IMR-90 (cell line): ENCODE measurements around the gene MOCOS. TPM values are rescaled to one million over a fixed set of nuclear protein-coding genes. Genes with fewer than 3 reads are reported as not detected.

Experiments
- ATAC-seq: fragments of 200-7000 bp; cut with Tn5 transposase; 2 replicates; pipeline ENCODE4 v1.9.1; 2020; ENCODE audit warnings: low read depth, mild to moderate bottlenecking, moderate library complexity
- BruUV-seq: library from RNA; stranded (reverse); fragments of 400-500 nt; replicated peaks from 2 replicates; lab custom pipeline; 2021; lab: Mats Ljungman, UMichigan
- CTCF ChIA-PET: fragments of 300-600 bp; formaldehyde crosslinking; extraction: SDS; loops from one replicate; lab custom pipeline; 2021; ENCODE audit warnings: antibody characterized with exemption; lab: Yijun Ruan, JAX
- POLR2A ChIA-PET: fragments of 300-600 bp; sonication (Branson Sonifier 250); formaldehyde crosslinking; loops from one replicate; lab custom pipeline; 2022; ENCODE audit warnings: antibody characterized with exemption; ENCODE audit not compliant: unreplicated experiment; lab: Charles Lee
- DNase-seq: peaks from one replicate; pipeline ENCODE4 v3.0.0; 2013
- H2AFZ ChIP-seq: replicated peaks from 2 replicates; pipeline ENCODE3; 2013; ENCODE audit warnings: low read length, mild to moderate bottlenecking; ENCODE audit not compliant: poor library complexity
- H2AK5ac ChIP-seq: 2 replicates; pipeline ENCODE4 v1.6.1; 2013; ENCODE audit warnings: low read depth, low read length, inconsistent platforms
- H2AK9ac ChIP-seq: replicated peaks from 2 replicates; pipeline ENCODE3; 2013; ENCODE audit warnings: mild to moderate bottlenecking, low read depth, low read length, moderate library complexity; ENCODE audit not compliant: poor library complexity
- H2BK120ac ChIP-seq: 2 replicates; pipeline ENCODE4 v1.6.1; 2013; ENCODE audit warnings: low read depth, low read length, inconsistent platforms
- H2BK15ac ChIP-seq: 3 replicates; pipeline ENCODE4 v1.6.1; 2013; ENCODE audit warnings: low read depth, low read length, inconsistent platforms
- H2BK20ac ChIP-seq: 2 replicates; pipeline ENCODE4 v1.6.1; 2013; ENCODE audit warnings: low read depth, mild to moderate bottlenecking, inconsistent platforms, low read length, moderate library complexity
- H2BK5ac ChIP-seq: 2 replicates; pipeline ENCODE4 v1.6.1; 2013; ENCODE audit warnings: mild to moderate bottlenecking, low read depth, low read length, inconsistent platforms; ENCODE audit not compliant: poor library complexity, severe bottlenecking
- H3K14ac ChIP-seq: replicated peaks from 2 replicates; pipeline ENCODE4 v1.6.1; 2013; ENCODE audit warnings: low read depth, low read length, inconsistent platforms
- H3K18ac ChIP-seq: 2 replicates; pipeline ENCODE4 v1.6.1; 2013; ENCODE audit warnings: low read depth, low read length, control low read depth
- H3K23ac ChIP-seq: 2 replicates; pipeline ENCODE4 v1.6.1; 2013; ENCODE audit warnings: low read depth, low read length, inconsistent platforms
- H3K27ac ChIP-seq: 2 replicates; pipeline ENCODE4 v1.5.1; 2013; ENCODE audit warnings: mild to moderate bottlenecking, control low read depth, low read length; ENCODE audit not compliant: insufficient read depth
- H3K27me3 ChIP-seq: 2 replicates; pipeline ENCODE4 v1.6.1; 2013; ENCODE audit warnings: low read length; ENCODE audit not compliant: control insufficient read depth, insufficient read depth
- H3K36me3 ChIP-seq: 2 replicates; pipeline ENCODE4 v1.6.1; 2013; ENCODE audit warnings: low read length, mixed read lengths; ENCODE audit not compliant: control insufficient read depth, insufficient read depth
- H3K4ac ChIP-seq: 2 replicates; pipeline ENCODE4 v1.6.1; 2013; ENCODE audit warnings: low read depth, low read length, inconsistent platforms
- H3K4me1 ChIP-seq: 2 replicates; pipeline ENCODE4 v1.6.1; 2013; ENCODE audit warnings: low read length, mixed read lengths; ENCODE audit not compliant: control insufficient read depth, insufficient read depth
- H3K4me2 ChIP-seq: 2 replicates; pipeline ENCODE4 v1.6.1; 2013; ENCODE audit warnings: low read depth, mild to moderate bottlenecking, control low read depth, low read length, moderate library complexity
- H3K4me3 ChIP-seq: 2 replicates; pipeline ENCODE4 v1.5.1; 2013; ENCODE audit warnings: low read depth, mild to moderate bottlenecking, control low read depth, low read length, moderate library complexity; ENCODE audit not compliant: insufficient read depth
- H3K56ac ChIP-seq: 2 replicates; pipeline ENCODE4 v1.6.1; 2013; ENCODE audit warnings: low read length, inconsistent platforms; ENCODE audit not compliant: insufficient read depth; ENCODE audit errors: extremely low read depth
- H3K79me1 ChIP-seq, 2 experiments: 2 replicates each; pipeline ENCODE4 v1.6.1; 2013; ENCODE audit warnings: low read length in 2 of 2, inconsistent platforms in 1 of 2, low read depth in 1 of 2
- H3K9ac ChIP-seq: 2 replicates; pipeline ENCODE4 v1.6.1; 2013; ENCODE audit warnings: low read depth, low read length, control low read depth
- H3K9me1 ChIP-seq: 2 replicates; pipeline ENCODE4 v1.6.1; 2013; ENCODE audit warnings: low read length, inconsistent platforms; ENCODE audit not compliant: insufficient read depth
- H3K9me3 ChIP-seq: 2 replicates; pipeline ENCODE4 v1.6.1; 2013; ENCODE audit warnings: low read length; ENCODE audit not compliant: control insufficient read depth, insufficient read depth
- H4K20me1 ChIP-seq: 2 replicates; pipeline ENCODE4 v1.6.1; 2013; ENCODE audit warnings: low read length, inconsistent platforms; ENCODE audit not compliant: insufficient read depth
- H4K5ac ChIP-seq: 2 replicates; pipeline ENCODE4 v1.6.1; 2013; ENCODE audit warnings: mild to moderate bottlenecking, low read depth, low read length, control low read depth
- H4K8ac ChIP-seq, 2 experiments: 2 replicates each; pipeline ENCODE4 v1.6.1; 2013; ENCODE audit warnings: low read depth in 2 of 2, low read length in 2 of 2, control low read depth in 1 of 2, inconsistent platforms in 1 of 2
- H4K91ac ChIP-seq: 2 replicates; pipeline ENCODE4 v1.6.1; 2013; ENCODE audit warnings: low read depth, low read length, inconsistent platforms; ENCODE audit not compliant: insufficient read depth
- BHLHE40 ChIP-seq: fragments of 150-350 bp; IDR thresholded peaks from 2 replicates; pipeline ENCODE4 v1.6.1; 2016; ENCODE audit warnings: mild to moderate bottlenecking, low read depth, low read length
- CHD1 ChIP-seq: IDR thresholded peaks from 2 replicates; pipeline ENCODE4 v1.6.1; 2012; ENCODE audit warnings: low read depth, low read length, improper control_type of control experiment
- MAZ ChIP-seq: IDR thresholded peaks from 2 replicates; pipeline ENCODE4 v1.6.1; 2012; ENCODE audit warnings: low read depth, mild to moderate bottlenecking, low read length, improper control_type of control experiment, moderate library complexity, borderline replicate concordance
- NFE2L2 ChIP-seq: fragments of 150-350 bp; IDR thresholded peaks from 2 replicates; pipeline ENCODE4 v1.6.1; 2016; ENCODE audit warnings: low read depth, mild to moderate bottlenecking, low read length
- RAD21 ChIP-seq: IDR thresholded peaks from 2 replicates; pipeline ENCODE4 v1.6.1; 2012; ENCODE audit warnings: low read length, improper control_type of control experiment
- RFX5 ChIP-seq: IDR thresholded peaks from 2 replicates; pipeline ENCODE4 v1.8.0; 2012; ENCODE audit warnings: low read depth, mild to moderate bottlenecking, low read length, moderate library complexity
- SMC3 ChIP-seq: fragments of 150-350 bp; IDR thresholded peaks from 2 replicates; pipeline ENCODE4 v1.6.1; 2016; ENCODE audit warnings: low read depth, mild to moderate bottlenecking, antibody characterized with exemption, low read length, moderate library complexity
- WGBS, 2 experiments: methylation state at CpG; one replicate each; pipeline versions ENCODE4 v1.1.5 to v1.1.7; 2013; ENCODE audit warnings: missing lambda C conversion rate in 2 of 2; ENCODE audit not compliant: insufficient read length in 1 of 2; ENCODE audit errors: extremely low coverage in 2 of 2; 5-methylcytosine and 5-hydroxymethylcytosine counted together
- dilution Hi-C: fragments of 300-500 bp; cut with HindIII; formaldehyde crosslinking; loops from one replicate; pipeline ENCODE4 v1.14.3; 2018; ENCODE audit warnings: low sequenced_read_pairs; ENCODE audit not compliant: unreplicated experiment
- in situ Hi-C: fragments of 300-500 bp; cut with MboI; formaldehyde crosslinking; loops from 3 replicates; pipeline ENCODE4 v1.14.3; 2019; ENCODE audit warnings: low sequenced_read_pairs, inconsistent platforms, mixed read lengths
- intact Hi-C: fragments of 100-400 bp; cut with micrococcal nuclease; formaldehyde crosslinking; loops from 2 replicates; pipeline ENCODE4 v1.10.0; 2022
- polyA plus RNA-seq, 3 experiments: library from polyadenylated mRNA; depleted of rRNA; stranded (reverse); fragments of >200 nt; gene quantifications; 2 replicates each; pipeline ENCODE4 v1.2.3, GENCODE V29; 2012; ENCODE audit warnings: low replicate concordance in 1 of 3
- total RNA-seq: library from RNA; depleted of rRNA; stranded (reverse); fragments of >200 nt; gene quantifications from 2 replicates; pipeline ENCODE4 v1.2.3, GENCODE V29; 2012
- TF ChIP-seq, protein P1 (sequence below): conservative IDR thresholded peaks from 2 replicates; pipeline ENCODE4 v1.5.1; 2012; ENCODE audit warnings: mild to moderate bottlenecking, low read depth, low read length, improper control_type of control experiment
- TF ChIP-seq, protein P2 (sequence below): fragments of 150-350 bp; IDR thresholded peaks from 2 replicates; pipeline ENCODE4 v1.6.1; 2017; ENCODE audit warnings: mild to moderate bottlenecking, antibody characterized with exemption, low read length, low read depth
- TF ChIP-seq, protein P3 (sequence below): fragments of 150-350 bp; IDR thresholded peaks from 2 replicates; pipeline ENCODE4 v1.6.1; 2016; ENCODE audit warnings: low read depth, mild to moderate bottlenecking, low read length, moderate library complexity, borderline replicate concordance

MOCOS gene
- total and polyA plus RNA-seq, 2 of the 4 experiments (the other 2 are of a cell fraction) = 1.1 to 2.2 TPM

DNA sequence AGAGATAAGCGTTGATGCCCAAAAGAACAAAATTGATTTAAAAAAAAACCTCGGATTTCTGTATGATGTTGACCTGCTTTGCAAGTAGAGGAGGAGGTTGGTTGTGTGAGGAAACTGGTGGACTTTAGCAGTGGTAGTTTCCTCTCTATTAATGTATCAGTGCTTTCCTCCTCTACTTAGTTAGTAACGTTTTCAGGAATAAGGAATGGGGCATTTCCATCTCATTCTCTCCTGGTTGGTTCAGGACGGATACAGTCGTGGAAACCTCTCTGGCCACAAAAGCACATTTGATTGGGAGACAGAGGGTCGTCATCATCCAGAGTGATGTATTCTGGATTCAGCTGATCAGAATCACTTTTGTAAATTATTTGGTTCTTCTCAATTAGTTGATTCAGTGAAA is 111.7 kb downstream of the MOCOS start:
- Histone ChIP-seq H2AK9ac (no peak overlapping the region), H3K9ac (no peak overlapping the region), H3K4me2 (no peak overlapping the region), H4K20me1 (no peaks in the 10 kb centered on the region), H4K8ac (no peak overlapping the region), H2BK15ac (no peak overlapping the region), H3K56ac (no peak overlapping the region), H3K27ac (no peak overlapping the region), H3K79me1 (peaks cover 3 to 34% of the 10 kb centered on the region in 2 experiments; a peak in 2 of 4 replicates), H2BK5ac (no peak overlapping the region), H2AFZ (no peak overlapping the region), H3K18ac (no peak overlapping the region), H3K9me1 (peaks cover 25% of the 10 kb centered on the region), H3K4ac (no peak overlapping the region), H3K4me1 (peaks cover 12% of the 10 kb centered on the region), H3K36me3 (no peaks in the 10 kb centered on the region), H3K4me3 (no peak overlapping the region), H3K14ac (no peak overlapping the region), H3K9me3 (no peaks in the 10 kb centered on the region), H2BK20ac (no peak overlapping the region), H4K5ac (no peak overlapping the region), H2AK5ac (no peak overlapping the region), H4K91ac (no peak overlapping the region), H3K27me3 (no peaks in the 10 kb centered on the region; the same call in 1 of the 2 replicates), H2BK120ac (no peak overlapping the region), H3K23ac (0 out of 2 replicates have a peak overlapping the region, but pooled peaks have one; percentile 23)
- in situ Hi-C loops (no loop called here), intact Hi-C loops (loop anchor here (5.0 kb wide), 2 partner anchors 258 to 508 kb away; no protein-coding TSS in a partner anchor), dilution Hi-C loops (no loop called here)
- no peak for ATAC-seq
- no TSS peak for BruUV-seq
- no peak for DNase-seq
- no CpG with 5 or more reads among the region's 6 CpGs for WGBS, 2 experiments
- POLR2A ChIA-PET = no interaction called here
- CTCF ChIA-PET = interaction anchor here (0.6 kb wide), 1 partner anchor 518 kb away, joined by 4 read pairs; no protein-coding TSS in a partner anchor
- TF ChIP-seq CHD1 = no peak
- no peak for TF ChIP-seq RFX5
- TF ChIP-seq RAD21 = no peak
- no peak for TF ChIP-seq BHLHE40
- TF ChIP-seq SMC3 = no peak
- no peak for TF ChIP-seq NFE2L2
- TF ChIP-seq, protein P1, sequence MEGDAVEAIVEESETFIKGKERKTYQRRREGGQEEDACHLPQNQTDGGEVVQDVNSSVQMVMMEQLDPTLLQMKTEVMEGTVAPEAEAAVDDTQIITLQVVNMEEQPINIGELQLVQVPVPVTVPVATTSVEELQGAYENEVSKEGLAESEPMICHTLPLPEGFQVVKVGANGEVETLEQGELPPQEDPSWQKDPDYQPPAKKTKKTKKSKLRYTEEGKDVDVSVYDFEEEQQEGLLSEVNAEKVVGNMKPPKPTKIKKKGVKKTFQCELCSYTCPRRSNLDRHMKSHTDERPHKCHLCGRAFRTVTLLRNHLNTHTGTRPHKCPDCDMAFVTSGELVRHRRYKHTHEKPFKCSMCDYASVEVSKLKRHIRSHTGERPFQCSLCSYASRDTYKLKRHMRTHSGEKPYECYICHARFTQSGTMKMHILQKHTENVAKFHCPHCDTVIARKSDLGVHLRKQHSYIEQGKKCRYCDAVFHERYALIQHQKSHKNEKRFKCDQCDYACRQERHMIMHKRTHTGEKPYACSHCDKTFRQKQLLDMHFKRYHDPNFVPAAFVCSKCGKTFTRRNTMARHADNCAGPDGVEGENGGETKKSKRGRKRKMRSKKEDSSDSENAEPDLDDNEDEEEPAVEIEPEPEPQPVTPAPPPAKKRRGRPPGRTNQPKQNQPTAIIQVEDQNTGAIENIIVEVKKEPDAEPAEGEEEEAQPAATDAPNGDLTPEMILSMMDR = no peak
- TF ChIP-seq, protein P2, sequence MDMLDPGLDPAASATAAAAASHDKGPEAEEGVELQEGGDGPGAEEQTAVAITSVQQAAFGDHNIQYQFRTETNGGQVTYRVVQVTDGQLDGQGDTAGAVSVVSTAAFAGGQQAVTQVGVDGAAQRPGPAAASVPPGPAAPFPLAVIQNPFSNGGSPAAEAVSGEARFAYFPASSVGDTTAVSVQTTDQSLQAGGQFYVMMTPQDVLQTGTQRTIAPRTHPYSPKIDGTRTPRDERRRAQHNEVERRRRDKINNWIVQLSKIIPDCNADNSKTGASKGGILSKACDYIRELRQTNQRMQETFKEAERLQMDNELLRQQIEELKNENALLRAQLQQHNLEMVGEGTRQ = no peak
- no peak for TF ChIP-seq MAZ
- TF ChIP-seq, protein P3, sequence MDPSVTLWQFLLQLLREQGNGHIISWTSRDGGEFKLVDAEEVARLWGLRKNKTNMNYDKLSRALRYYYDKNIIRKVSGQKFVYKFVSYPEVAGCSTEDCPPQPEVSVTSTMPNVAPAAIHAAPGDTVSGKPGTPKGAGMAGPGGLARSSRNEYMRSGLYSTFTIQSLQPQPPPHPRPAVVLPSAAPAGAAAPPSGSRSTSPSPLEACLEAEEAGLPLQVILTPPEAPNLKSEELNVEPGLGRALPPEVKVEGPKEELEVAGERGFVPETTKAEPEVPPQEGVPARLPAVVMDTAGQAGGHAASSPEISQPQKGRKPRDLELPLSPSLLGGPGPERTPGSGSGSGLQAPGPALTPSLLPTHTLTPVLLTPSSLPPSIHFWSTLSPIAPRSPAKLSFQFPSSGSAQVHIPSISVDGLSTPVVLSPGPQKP = no peak
